OCI-M1 (cell line): ENCODE results near the gene LSM11.

ENCODE experiments used
- DNase-seq: peaks from one replicate; lab custom pipeline; 2025; lab: John Stamatoyannopoulos, UW

The LSM11 gene

GRCh38 chr5:157772127-157772526 is 28.6 kb downstream of the LSM11 start:
- DNase-seq, result no peak

- DNase-seq, result peak; percentile 42
Measured at GRCh38 chr5:157778121-157778805, 34.8 kb downstream of the LSM11 start.

GRCh38 chr5:157779221-157779620 is 35.7 kb downstream of the LSM11 start:
- DNase-seq, result no peak

DNA sequence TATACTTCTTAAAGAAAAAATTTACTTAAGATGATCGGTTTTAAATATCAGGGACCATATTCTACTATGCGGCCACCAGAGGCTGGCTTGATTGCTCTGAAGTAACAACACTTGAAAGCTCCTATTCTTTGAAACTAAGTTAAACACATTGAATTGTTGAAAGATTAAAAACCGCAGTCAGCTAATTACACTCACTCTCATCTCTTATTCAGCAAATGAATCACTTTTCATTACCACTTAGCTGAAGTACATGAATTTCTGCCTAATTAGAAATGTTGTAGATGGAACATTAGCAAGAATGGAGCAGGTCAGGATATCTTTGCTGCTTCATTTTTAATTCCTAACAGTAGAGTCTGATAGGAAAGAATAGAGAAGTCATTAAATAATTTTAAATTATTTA is 42.3 kb downstream of the LSM11 start:
- DNase-seq, result no peak

- DNase-seq, result no peak
Measured at GRCh38 chr5:157793301-157793700, 49.8 kb downstream of the LSM11 start.

- DNase-seq, result no peak
Measured at GRCh38 chr5:157799578-157799977, 56.1 kb downstream of the LSM11 start.

- DNase-seq, result no peak
Measured at GRCh38 chr5:157800137-157800536, 56.6 kb downstream of the LSM11 start.

DNA sequence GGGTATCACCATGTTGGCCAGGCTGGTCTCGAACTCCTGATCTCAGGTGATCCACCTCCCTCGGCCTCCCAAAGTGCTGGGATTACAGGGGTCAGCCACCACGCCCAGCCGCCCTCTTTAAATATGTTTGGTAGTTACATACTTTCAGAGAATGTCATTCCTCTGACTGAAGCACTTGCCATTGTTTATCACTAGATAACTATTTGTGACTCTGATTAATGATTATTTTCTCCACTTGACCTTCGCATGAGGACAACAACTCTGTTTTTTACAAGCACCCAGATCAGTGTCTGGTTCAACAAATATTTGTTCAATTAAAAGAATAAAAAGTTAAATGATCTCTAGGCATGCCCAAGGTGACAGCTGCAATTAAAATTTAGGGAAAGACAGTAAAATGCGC is 59.2 kb downstream of the LSM11 start:
- no peak for DNase-seq

DNA sequence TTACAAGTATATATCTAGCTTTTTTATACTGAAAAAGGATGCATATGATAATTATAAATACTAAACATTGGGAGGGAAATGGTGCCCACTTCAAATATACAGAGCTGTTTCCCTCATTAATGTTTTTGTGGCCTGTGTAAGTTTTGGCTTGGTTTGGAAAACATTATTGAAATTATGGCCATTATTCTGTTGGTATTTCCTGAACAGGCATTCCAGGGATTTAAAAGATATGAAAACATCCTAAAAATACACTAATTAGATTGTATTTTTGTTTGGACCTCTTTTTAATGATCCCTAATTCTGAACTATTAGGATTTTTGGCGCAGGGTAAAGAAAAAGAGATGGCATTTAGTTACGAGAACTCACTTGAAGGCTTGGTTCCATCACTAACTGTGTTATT is 64.5 kb downstream of the LSM11 start:
- no peak for DNase-seq
